ENCODE data around the gene ZNF423. TPM values are rescaled to one million over a fixed set of nuclear protein-coding genes. Genes with fewer than 3 reads are reported as not detected.

Gene ZNF423
- total and polyA plus RNA-seq, 5 donors, result 5.5 to 22.2 (median 14.4) TPM

DNA sequence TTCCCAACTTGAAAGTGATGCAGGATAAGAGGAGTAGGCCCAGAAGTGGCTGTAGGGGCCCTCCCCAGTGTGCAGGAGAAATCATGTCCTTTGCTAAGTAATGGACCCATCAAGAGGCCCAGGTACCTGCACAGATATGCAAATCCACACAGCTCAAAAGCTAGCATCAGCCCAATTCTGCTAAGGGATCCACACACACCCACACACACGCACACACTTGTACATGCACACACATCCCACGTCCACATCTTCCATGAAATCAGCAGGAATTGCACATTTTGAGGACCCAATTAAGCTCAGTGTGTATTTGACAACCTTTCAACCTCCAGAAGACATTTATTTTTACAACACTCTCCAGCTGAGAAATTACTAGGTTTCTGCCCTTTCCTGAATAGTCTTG is 297.5 kb downstream of the ZNF423 start:
- no peaks in the 10 kb centered on the region for H3K4me1 ChIP-seq (ENCODE audit: control insufficient read depth, insufficient read depth, low read length)
- H3K9me3 ChIP-seq (ENCODE audit: control insufficient read depth, low read length), result no peaks in the 10 kb centered on the region
- H3K27me3 ChIP-seq (ENCODE audit: control insufficient read depth, insufficient read depth), result no peaks in the 10 kb centered on the region
- H3K27ac ChIP-seq (ENCODE audit: low read length), result no peak overlapping the region
- no peak overlapping the region for H3K4me3 ChIP-seq (ENCODE audit: low read length)
- ATAC-seq, result no peak
- 90% methylated on average over 2 of the region's 2 CpGs for WGBS
- intact Hi-C loops (cut with DNase I), result no loop called here
- DNase-seq, result no peak

DNA sequence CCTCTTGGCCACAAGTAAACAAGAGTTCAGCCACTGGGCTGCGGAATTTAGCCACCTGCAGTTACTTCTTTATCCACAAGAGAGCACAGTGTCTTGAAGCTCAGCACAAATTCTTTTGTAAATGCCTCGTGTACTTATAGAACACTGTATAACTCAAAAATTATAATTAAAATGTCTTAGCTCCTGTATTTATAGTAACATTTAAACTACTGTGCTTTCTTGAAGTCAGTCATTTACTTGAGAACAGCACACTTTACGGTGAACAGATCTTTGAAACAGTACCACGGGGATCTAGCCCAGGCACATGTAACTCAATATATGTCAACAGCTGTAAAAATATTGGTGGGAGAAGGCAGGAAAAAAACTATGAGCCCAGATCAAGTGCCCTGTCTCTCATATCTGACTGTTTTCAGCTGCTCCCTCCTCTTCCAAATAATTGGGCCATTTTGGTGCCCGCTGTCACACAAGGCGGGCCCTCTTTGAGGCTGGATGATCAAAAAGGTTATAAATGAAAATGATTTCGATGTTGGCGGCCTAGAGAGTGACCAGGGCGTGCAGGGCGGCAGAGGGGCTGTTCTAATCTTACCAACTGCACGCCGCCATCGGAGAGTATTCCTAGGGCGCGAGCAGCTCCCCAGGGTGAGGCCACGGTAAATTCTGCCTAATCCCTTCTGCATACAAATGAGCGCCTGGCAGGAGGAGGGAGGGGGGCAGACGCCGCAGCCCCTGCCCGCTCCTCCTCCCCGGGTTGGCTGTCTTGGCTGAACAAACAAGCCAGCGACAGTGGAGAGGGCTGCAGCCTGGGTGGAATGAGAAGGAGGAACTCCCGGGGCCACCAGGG is 299.1 kb downstream of the ZNF423 start:
- Histone ChIP-seq H3K27me3 (ENCODE audit: control insufficient read depth, insufficient read depth) (no peaks in the 10 kb centered on the region), H3K4me3 (ENCODE audit: low read length) (no peak overlapping the region), H3K4me1 (ENCODE audit: control insufficient read depth, insufficient read depth, low read length) (no peaks in the 10 kb centered on the region), H3K27ac (ENCODE audit: low read length) (no peak overlapping the region), H3K9me3 (ENCODE audit: control insufficient read depth, low read length) (no peaks in the 10 kb centered on the region)
- intact Hi-C loops (cut with DNase I), result no loop called here
- no peak for ATAC-seq
- WGBS, result 66% methylated on average over 23 of the region's 23 CpGs
- DNase-seq, result no peak

GRCh38 chr16:49556249-49556605 is 299.7 kb downstream of the ZNF423 start:
- no peak overlapping the region for H3K27ac ChIP-seq (ENCODE audit: low read length)
- no peaks in the 10 kb centered on the region for H3K9me3 ChIP-seq (ENCODE audit: control insufficient read depth, low read length)
- DNase-seq (no peak), ATAC-seq (no peak)
- H3K4me1 ChIP-seq (ENCODE audit: control insufficient read depth, insufficient read depth, low read length), result no peaks in the 10 kb centered on the region
- intact Hi-C loops (cut with DNase I), result no loop called here
- no peaks in the 10 kb centered on the region for H3K27me3 ChIP-seq (ENCODE audit: control insufficient read depth, insufficient read depth)
- WGBS, result 62% methylated on average over 4 of the region's 4 CpGs
- no peak overlapping the region for H3K4me3 ChIP-seq (ENCODE audit: low read length)

DNA sequence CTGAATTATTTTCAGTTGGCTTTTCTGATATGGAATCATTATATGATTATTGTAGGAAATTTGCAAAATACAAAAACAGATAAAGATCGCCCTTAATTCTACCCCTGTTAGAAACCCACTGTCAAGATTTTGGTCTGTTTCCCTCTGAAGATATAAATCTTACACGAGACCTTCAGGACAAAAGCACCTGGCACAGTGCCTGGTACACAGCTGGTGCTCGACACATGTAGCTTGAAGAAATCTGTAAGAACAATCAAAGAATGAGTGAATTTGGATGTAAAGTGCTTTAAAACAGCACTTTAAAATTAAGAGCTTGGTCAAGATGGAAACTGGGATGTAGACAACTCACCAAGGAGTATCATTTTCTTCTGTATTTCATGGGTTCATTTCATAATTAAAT is 301.2 kb downstream of the ZNF423 start:
- H3K9me3 ChIP-seq (ENCODE audit: control insufficient read depth, low read length), result no peaks in the 10 kb centered on the region
- H3K4me3 ChIP-seq (ENCODE audit: low read length), result no peak overlapping the region
- intact Hi-C loops (cut with DNase I), result no loop called here
- H3K4me1 ChIP-seq (ENCODE audit: control insufficient read depth, insufficient read depth, low read length), result no peaks in the 10 kb centered on the region
- no peak overlapping the region for H3K27ac ChIP-seq (ENCODE audit: low read length)
- DNase-seq (no peak), ATAC-seq (no peak)
- 75% methylated on average over 3 of the region's 3 CpGs for WGBS
- H3K27me3 ChIP-seq (ENCODE audit: control insufficient read depth, insufficient read depth), result no peaks in the 10 kb centered on the region

DNA sequence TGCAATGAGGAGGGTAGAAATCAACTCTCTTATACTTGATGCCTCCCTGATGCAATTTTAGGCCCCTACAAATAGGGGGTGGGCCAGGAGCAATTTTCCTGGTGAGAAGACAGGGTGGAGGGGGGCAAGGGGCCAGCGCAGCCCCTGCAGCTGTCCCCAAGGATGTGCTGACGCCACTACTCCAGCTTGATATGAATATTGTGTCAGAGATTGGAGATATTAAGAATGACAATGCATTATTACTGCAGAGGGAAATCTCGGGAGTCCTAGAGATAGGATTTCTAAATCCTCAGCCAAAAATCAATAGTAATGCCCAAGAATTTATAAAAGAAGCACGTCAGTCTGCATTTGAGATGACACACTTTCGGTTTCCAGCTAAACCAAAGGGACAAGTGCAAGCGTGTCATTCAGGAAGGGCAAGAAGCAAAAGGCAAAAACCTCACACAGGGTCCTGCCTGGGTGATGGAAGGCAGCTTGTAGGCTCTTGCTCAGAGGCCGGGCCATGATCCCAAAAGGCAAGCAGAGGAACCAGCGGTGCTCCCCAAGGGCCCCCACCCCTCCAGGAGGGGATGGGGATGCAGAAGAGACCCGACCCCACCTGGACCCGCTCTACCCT is 303.5 kb downstream of the ZNF423 start:
- WGBS, result 67% methylated on average over 10 of the region's 10 CpGs
- Histone ChIP-seq H3K9me3 (ENCODE audit: control insufficient read depth, low read length) (no peaks in the 10 kb centered on the region), H3K4me3 (ENCODE audit: low read length) (no peak overlapping the region), H3K4me1 (ENCODE audit: control insufficient read depth, insufficient read depth, low read length) (no peaks in the 10 kb centered on the region), H3K27me3 (ENCODE audit: control insufficient read depth, insufficient read depth) (no peaks in the 10 kb centered on the region), H3K27ac (ENCODE audit: low read length) (no peak overlapping the region)
- DNase-seq (peak; percentile 56 to 82 (median 77)), ATAC-seq (peak; percentile 38 to 60)
- intact Hi-C loops (cut with DNase I), result no loop called here

DNA sequence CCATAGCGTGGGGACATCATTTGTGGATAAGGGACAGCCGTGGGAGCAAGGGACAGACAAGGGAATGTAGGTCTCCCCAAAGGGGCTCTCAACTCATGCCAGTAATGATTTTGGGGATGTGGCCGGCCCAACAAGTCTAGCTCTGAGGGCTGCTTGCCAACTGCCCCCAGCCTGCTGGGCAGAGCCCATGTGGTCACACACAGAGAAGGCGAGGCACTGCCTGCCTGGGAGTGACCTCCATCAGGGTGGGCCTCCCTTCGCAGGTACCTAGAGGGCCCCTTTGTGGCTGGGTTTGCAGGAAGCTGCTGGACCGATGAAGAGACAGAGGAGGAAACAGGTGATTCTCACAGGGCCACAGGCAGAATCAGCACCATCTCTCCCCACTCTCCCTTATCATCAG is 305.2 kb downstream of the ZNF423 start:
- H3K27ac ChIP-seq (ENCODE audit: low read length), result no peak overlapping the region
- 90% methylated on average over 6 of the region's 6 CpGs for WGBS
- no peaks in the 10 kb centered on the region for H3K9me3 ChIP-seq (ENCODE audit: control insufficient read depth, low read length)
- H3K4me1 ChIP-seq (ENCODE audit: control insufficient read depth, insufficient read depth, low read length), result no peaks in the 10 kb centered on the region
- no peak overlapping the region for H3K4me3 ChIP-seq (ENCODE audit: low read length)
- no peak for DNase-seq
- intact Hi-C loops (cut with DNase I), result no loop called here
- ATAC-seq, result no peak
- no peaks in the 10 kb centered on the region for H3K27me3 ChIP-seq (ENCODE audit: control insufficient read depth, insufficient read depth)

- no peak overlapping the region for H3K27ac ChIP-seq (ENCODE audit: low read length)
- H3K9me3 ChIP-seq (ENCODE audit: control insufficient read depth, low read length), result no peaks in the 10 kb centered on the region
- no peaks in the 10 kb centered on the region for H3K27me3 ChIP-seq (ENCODE audit: control insufficient read depth, insufficient read depth)
- intact Hi-C loops (cut with DNase I), result no loop called here
- no peaks in the 10 kb centered on the region for H3K4me1 ChIP-seq (ENCODE audit: control insufficient read depth, insufficient read depth, low read length)
- WGBS, result 79% methylated on average over 5 of the region's 5 CpGs
- DNase-seq, result no peak
- ATAC-seq, result no peak
- no peak overlapping the region for H3K4me3 ChIP-seq (ENCODE audit: low read length)
Observed at GRCh38 chr16:49550140-49550539, 305.8 kb downstream of the ZNF423 start.

DNA sequence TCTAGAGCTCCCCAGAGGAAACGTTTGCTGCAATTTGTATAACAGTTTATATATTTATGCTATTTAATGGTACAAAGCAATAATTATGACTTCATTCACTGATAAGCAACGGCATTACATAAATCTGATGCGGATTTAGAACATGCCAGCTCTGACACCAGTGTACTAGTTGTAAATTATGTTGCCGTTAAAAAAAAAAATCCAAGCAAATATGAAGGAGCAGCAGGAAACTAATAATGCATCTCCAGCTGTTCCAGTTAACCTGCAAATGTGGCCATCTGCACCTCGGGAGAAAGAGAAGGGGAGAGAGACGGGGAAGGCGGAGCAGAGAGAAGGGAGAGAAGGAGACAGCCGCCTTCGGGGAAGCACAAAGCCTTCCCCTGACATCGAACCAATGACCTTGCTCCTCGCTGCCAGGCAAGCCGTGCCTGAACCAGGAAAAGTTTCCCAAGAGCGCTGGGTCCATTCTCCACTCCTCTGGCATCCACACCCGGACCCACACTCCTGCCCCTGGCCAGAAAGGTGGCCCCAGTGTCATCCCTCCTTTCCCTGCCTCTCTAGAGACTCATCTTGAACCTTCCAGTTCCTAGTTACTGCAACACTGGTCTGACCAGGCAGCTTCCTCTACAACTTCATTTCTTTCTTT is 307.5 kb downstream of the ZNF423 start:
- intact Hi-C loops (cut with DNase I), result no loop called here
- no peak for DNase-seq

GRCh38 chr16:49547448-49547847 is 308.5 kb downstream of the ZNF423 start:
- H3K9me3 ChIP-seq (ENCODE audit: control insufficient read depth, low read length), result no peaks in the 10 kb centered on the region
- H3K27ac ChIP-seq (ENCODE audit: low read length), result no peak overlapping the region
- no peaks in the 10 kb centered on the region for H3K27me3 ChIP-seq (ENCODE audit: control insufficient read depth, insufficient read depth)
- DNase-seq, result no peak
- no peaks in the 10 kb centered on the region for H3K4me1 ChIP-seq (ENCODE audit: control insufficient read depth, insufficient read depth, low read length)
- no peak overlapping the region for H3K4me3 ChIP-seq (ENCODE audit: low read length)
- WGBS, result 96% methylated on average over 9 of the region's 9 CpGs
- intact Hi-C loops (cut with DNase I), result no loop called here
- ATAC-seq, result no peak

More for the DNA sequence above, 307.5 kb downstream of the ZNF423 start:
- H3K4me3 ChIP-seq (ENCODE audit: low read length), result no peak overlapping the region
- no peaks in the 10 kb centered on the region for H3K9me3 ChIP-seq (ENCODE audit: control insufficient read depth, low read length)
- no peaks in the 10 kb centered on the region for H3K27me3 ChIP-seq (ENCODE audit: control insufficient read depth, insufficient read depth)
- H3K27ac ChIP-seq (ENCODE audit: low read length), result no peak overlapping the region
- no peaks in the 10 kb centered on the region for H3K4me1 ChIP-seq (ENCODE audit: control insufficient read depth, insufficient read depth, low read length)
- no peak for ATAC-seq
- 75% methylated on average over 14 of the region's 14 CpGs for WGBS

- ATAC-seq (no peak), DNase-seq (no peak)
- Histone ChIP-seq H3K27me3 (ENCODE audit: control insufficient read depth, insufficient read depth) (no peaks in the 10 kb centered on the region), H3K9me3 (ENCODE audit: control insufficient read depth, low read length) (no peaks in the 10 kb centered on the region), H3K4me1 (ENCODE audit: control insufficient read depth, insufficient read depth, low read length) (no peaks in the 10 kb centered on the region), H3K27ac (ENCODE audit: low read length) (no peak overlapping the region), H3K4me3 (ENCODE audit: low read length) (no peak overlapping the region)
- 75% methylated on average over 1 of the region's 1 CpG for WGBS
- intact Hi-C loops (cut with DNase I), result no loop called here
Observed at GRCh38 chr16:49546735-49547134, 309.2 kb downstream of the ZNF423 start.

DNA sequence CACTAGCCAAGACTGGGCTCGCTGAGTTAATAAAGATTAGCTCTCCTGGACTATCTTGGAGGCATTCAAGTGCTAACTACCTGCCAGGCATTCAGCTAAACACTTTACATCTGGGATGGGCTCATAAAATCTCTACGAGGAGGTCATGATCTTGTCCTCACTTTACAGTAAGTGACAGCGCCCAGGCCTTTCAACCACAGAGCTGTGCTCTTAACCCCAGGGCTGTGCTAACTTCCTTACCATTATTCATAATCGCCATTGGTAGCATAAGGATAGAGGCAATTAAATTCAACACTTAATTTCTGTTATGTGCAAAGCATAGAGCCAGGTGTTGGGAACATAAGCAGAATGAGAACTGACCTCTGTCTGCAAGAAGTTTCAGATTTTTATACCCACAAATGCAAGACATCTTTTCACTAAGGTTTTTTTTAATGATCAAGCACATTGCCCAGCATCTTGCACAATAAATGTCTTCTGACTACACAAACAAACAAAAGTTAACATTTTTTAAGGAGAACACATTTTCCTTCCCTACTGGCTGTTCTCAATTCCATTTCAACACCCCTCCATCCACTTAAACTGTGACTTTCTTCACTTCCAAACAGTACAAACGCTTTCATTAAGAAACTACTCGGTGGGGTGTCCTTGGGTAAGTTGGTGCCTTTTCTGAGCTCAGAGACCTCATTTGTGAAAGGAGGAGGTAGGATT is 310.0 kb downstream of the ZNF423 start:
- H3K9me3 ChIP-seq (ENCODE audit: control insufficient read depth, low read length), result no peaks in the 10 kb centered on the region
- 60% methylated on average over 6 of the region's 6 CpGs for WGBS
- H3K4me3 ChIP-seq (ENCODE audit: low read length), result no peak overlapping the region
- no peaks in the 10 kb centered on the region for H3K27me3 ChIP-seq (ENCODE audit: control insufficient read depth, insufficient read depth)
- no peaks in the 10 kb centered on the region for H3K4me1 ChIP-seq (ENCODE audit: control insufficient read depth, insufficient read depth, low read length)
- ATAC-seq, result peak; percentile 11 to 20
- no peak for DNase-seq
- no peak overlapping the region for H3K27ac ChIP-seq (ENCODE audit: low read length)
- intact Hi-C loops (cut with DNase I), result no loop called here

All from right cardiac atrium (tissue), 5 donors.